OCI-LY7 (cell line): ENCODE measurements around the gene KCNK16. TPM values are rescaled to one million over a fixed set of nuclear protein-coding genes. Genes with fewer than 3 reads are reported as not detected.

Experiments used
- BruUV-seq: library from RNA; stranded (reverse); fragments of 400-500 nt; replicated peaks from 2 replicates; lab custom pipeline; 2021; lab: Mats Ljungman, UMichigan
- CTCF ChIA-PET: fragments of 300-600 bp; sonication (Branson Sonifier 250); formaldehyde crosslinking; loops from one replicate; lab custom pipeline; 2022; ENCODE audit warnings: antibody characterized with exemption; ENCODE audit not compliant: unreplicated experiment; lab: Charles Lee
- POLR2A ChIA-PET: fragments of 300-600 bp; sonication (Branson Sonifier 250); formaldehyde crosslinking; loops from one replicate; lab custom pipeline; 2022; ENCODE audit warnings: antibody characterized with exemption; lab: Charles Lee
- DNase-seq: peaks from one replicate; pipeline ENCODE4 v3.0.0-alpha.2; 2015; ENCODE audit warnings: low spot score
- H2AFZ ChIP-seq: fragments of 200-600 bp; sonication (generic), shearing (Covaris generic); 2 replicates; pipeline ENCODE4 v1.6.1; 2014; ENCODE audit warnings: mild to moderate bottlenecking, antibody characterized with exemption, low read length, moderate library complexity
- H3K27ac ChIP-seq: fragments of 200-600 bp; sonication (generic); 2 replicates; pipeline ENCODE4 v1.5.1; 2014; ENCODE audit warnings: mixed run types, low read depth, mild to moderate bottlenecking, moderate library complexity, low read length, inconsistent platforms; ENCODE audit not compliant: poor library complexity, severe bottlenecking
- H3K36me3 ChIP-seq: fragments of 200-600 bp; sonication (generic); 2 replicates; pipeline ENCODE4 v1.6.1; 2014; ENCODE audit warnings: mild to moderate bottlenecking, antibody characterized with exemption, low read length, moderate library complexity, mixed read lengths; ENCODE audit not compliant: insufficient read depth
- H3K4me1 ChIP-seq: fragments of 200-600 bp; sonication (generic); 2 replicates; pipeline ENCODE4 v1.5.1; 2014; ENCODE audit warnings: mild to moderate bottlenecking, low read length; ENCODE audit not compliant: insufficient read depth, poor library complexity, severe bottlenecking
- H3K4me2 ChIP-seq: fragments of 200-600 bp; sonication (generic); 2 replicates; pipeline ENCODE4 v1.6.1; 2014; ENCODE audit warnings: mild to moderate bottlenecking, low read length
- H3K4me3 ChIP-seq: fragments of 200-600 bp; sonication (generic); 2 replicates; pipeline ENCODE4 v1.5.1; 2014; ENCODE audit warnings: mild to moderate bottlenecking, low read depth, low read length; ENCODE audit not compliant: poor library complexity, severe bottlenecking
- H3K79me2 ChIP-seq: fragments of 200-600 bp; sonication (generic); 2 replicates; pipeline ENCODE4 v1.6.1; 2016; ENCODE audit warnings: low read depth, mild to moderate bottlenecking, low read length, moderate library complexity, mixed read lengths; ENCODE audit not compliant: insufficient read depth
- H3K9me2 ChIP-seq: fragments of 200-600 bp; sonication (generic); 2 replicates; pipeline ENCODE4 v1.6.1; 2016; ENCODE audit warnings: mild to moderate bottlenecking, low read length, mixed read lengths; ENCODE audit not compliant: insufficient read depth
- H3K9me3 ChIP-seq: fragments of 200-600 bp; sonication (generic); 2 replicates; pipeline ENCODE4 v1.6.1; 2014; ENCODE audit warnings: mild to moderate bottlenecking, mixed run types, low read length, mixed read lengths
- H4K20me1 ChIP-seq: fragments of 200-600 bp; sonication (generic); 2 replicates; pipeline ENCODE4 v1.6.1; 2014; ENCODE audit warnings: mild to moderate bottlenecking, antibody characterized with exemption, low read length, moderate library complexity, mixed read lengths; ENCODE audit not compliant: insufficient read depth
- EZH2phosphoT487 ChIP-seq: fragments of 200-600 bp; sonication (generic); IDR thresholded peaks from 2 replicates; pipeline ENCODE4 v1.6.1; 2018; ENCODE audit warnings: low read depth, borderline replicate concordance, mild to moderate bottlenecking, mixed run types, antibody characterized with exemption, low read length, moderate library complexity, mixed read lengths
- intact Hi-C: fragments of 100-400 bp; cut with micrococcal nuclease; formaldehyde crosslinking; loops from one replicate; pipeline ENCODE4 v1.10.0; 2022; ENCODE audit not compliant: unreplicated experiment
- total RNA-seq, 2 experiments: library from RNA; depleted of rRNA in 1 of 2; stranded (reverse); fragments of >200 nt in 1 of 2; shearing (Covaris generic) in 1 of 2; gene quantifications; 2 replicates each; pipeline ENCODE4 v1.2.3, GENCODE V29; 2014 to 2022
- TF ChIP-seq, protein P1 (sequence below): fragments of 200-600 bp; sonication (generic); conservative IDR thresholded peaks from 2 replicates; pipeline ENCODE4 v1.5.1; 2014; ENCODE audit warnings: mild to moderate bottlenecking, antibody characterized with exemption, low read length, moderate library complexity, mixed read lengths

Gene KCNK16
- total RNA-seq, 2 experiments from 2014 or later, result not detected

DNA sequence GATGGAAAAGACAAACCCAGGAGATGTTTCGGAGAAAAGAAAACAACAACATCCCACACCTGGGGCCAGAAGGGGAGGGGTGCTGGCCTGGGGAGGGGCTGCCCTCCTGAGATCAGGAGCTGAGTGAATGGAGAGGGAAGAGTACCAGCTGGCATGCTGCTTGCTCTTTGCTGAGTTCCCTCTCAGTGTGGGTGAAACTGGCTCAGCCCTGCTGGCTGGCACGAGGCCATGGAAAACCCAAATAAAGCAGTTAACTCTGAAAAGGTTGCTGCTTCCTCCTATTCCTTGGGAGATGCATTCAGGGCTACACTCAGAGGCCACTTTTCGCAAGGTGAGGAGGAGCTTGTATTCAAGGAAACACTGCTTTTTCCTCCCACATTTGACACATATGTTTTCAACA is 8.0 kb upstream of the KCNK16 start:
- Histone ChIP-seq H3K9me2 (no peaks in the 10 kb centered on the region), H3K79me2 (no peaks in the 10 kb centered on the region), H3K9me3 (no peaks in the 10 kb centered on the region), H3K4me3 (no peak overlapping the region), H3K4me1 (no peaks in the 10 kb centered on the region), H2AFZ (no peak overlapping the region), H3K36me3 (no peaks in the 10 kb centered on the region), H3K4me2 (no peak overlapping the region), H3K27ac (no peak overlapping the region), H4K20me1 (no peaks in the 10 kb centered on the region)
- no TSS peak for BruUV-seq
- TF ChIP-seq, protein P1, sequence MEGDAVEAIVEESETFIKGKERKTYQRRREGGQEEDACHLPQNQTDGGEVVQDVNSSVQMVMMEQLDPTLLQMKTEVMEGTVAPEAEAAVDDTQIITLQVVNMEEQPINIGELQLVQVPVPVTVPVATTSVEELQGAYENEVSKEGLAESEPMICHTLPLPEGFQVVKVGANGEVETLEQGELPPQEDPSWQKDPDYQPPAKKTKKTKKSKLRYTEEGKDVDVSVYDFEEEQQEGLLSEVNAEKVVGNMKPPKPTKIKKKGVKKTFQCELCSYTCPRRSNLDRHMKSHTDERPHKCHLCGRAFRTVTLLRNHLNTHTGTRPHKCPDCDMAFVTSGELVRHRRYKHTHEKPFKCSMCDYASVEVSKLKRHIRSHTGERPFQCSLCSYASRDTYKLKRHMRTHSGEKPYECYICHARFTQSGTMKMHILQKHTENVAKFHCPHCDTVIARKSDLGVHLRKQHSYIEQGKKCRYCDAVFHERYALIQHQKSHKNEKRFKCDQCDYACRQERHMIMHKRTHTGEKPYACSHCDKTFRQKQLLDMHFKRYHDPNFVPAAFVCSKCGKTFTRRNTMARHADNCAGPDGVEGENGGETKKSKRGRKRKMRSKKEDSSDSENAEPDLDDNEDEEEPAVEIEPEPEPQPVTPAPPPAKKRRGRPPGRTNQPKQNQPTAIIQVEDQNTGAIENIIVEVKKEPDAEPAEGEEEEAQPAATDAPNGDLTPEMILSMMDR, result no peak
- no peak for TF ChIP-seq EZH2phosphoT487
- intact Hi-C loops, result no loop called here
- no peak for DNase-seq
- ChIA-PET CTCF (no interaction called here), POLR2A (interaction anchor here (0.7 kb wide), 1 partner anchor 211 kb away, joined by 3 read pairs; no protein-coding TSS in a partner anchor)

DNA sequence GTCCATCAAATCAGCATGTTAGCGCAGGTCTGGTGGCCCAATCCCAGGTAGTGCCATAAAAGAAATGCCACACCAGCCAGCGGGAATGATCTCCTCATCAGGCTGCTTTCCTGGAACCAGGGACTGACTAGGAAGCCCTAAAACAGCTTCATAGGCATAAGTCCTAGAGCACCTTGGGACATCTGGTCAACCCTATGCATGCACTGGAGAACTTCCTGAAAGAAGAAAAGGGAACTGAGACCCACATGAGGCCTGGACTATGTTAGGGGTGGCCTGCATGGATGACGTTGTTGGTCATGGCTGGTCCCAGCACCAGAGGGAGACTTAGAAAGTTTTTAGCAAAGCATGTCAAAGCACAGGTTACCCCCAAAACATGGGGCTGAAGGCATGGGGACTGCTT is 7.6 kb upstream of the KCNK16 start:
- no peak overlapping the region for H3K4me3 ChIP-seq
- intact Hi-C loops, result no loop called here
- H4K20me1 ChIP-seq, result no peaks in the 10 kb centered on the region
- no peak overlapping the region for H3K27ac ChIP-seq
- no peaks in the 10 kb centered on the region for H3K9me2 ChIP-seq
- BruUV-seq, result no TSS peak
- no peak overlapping the region for H2AFZ ChIP-seq
- no peaks in the 10 kb centered on the region for H3K79me2 ChIP-seq
- H3K9me3 ChIP-seq, result no peaks in the 10 kb centered on the region
- CTCF ChIA-PET, result no interaction called here
- H3K4me2 ChIP-seq, result no peak overlapping the region
- no peaks in the 10 kb centered on the region for H3K36me3 ChIP-seq
- TF ChIP-seq, protein P1, result no peak
- no peak for TF ChIP-seq EZH2phosphoT487
- POLR2A ChIA-PET, result no interaction called here
- peak; percentile 22 for DNase-seq
- H3K4me1 ChIP-seq, result no peaks in the 10 kb centered on the region

DNA sequence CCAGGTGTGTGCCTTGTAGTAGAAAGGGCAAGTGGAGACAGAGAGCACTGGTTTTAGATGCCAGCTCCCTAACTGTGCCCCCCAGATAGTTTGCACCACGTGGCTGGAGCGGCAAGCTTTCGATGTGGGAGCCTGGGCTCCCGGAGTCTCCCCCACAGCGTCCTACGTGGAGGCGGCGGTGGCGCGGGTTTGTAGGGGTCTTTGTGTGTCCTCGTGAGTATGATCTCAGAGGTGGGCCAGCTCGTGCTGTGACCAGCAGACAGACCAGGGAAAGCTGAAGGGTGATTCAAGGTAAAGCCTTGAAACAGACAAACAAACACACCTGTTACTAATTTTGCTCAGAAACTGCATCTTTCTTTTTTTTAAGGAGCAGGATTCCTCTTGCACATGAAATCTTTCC is 5.6 kb upstream of the KCNK16 start:
- Histone ChIP-seq H3K36me3 (no peaks in the 10 kb centered on the region), H3K27ac (no peak overlapping the region), H3K79me2 (no peaks in the 10 kb centered on the region), H3K4me1 (no peaks in the 10 kb centered on the region), H4K20me1 (no peaks in the 10 kb centered on the region), H3K4me2 (no peak overlapping the region), H3K4me3 (no peak overlapping the region), H3K9me3 (no peaks in the 10 kb centered on the region), H3K9me2 (no peaks in the 10 kb centered on the region), H2AFZ (no peak overlapping the region)
- CTCF ChIA-PET, result no interaction called here
- no peak for DNase-seq
- no TSS peak for BruUV-seq
- no peak for TF ChIP-seq EZH2phosphoT487
- TF ChIP-seq, protein P1, result no peak
- intact Hi-C loops, result no loop called here
- POLR2A ChIA-PET, result no interaction called here
